ENCODE measurements around the gene C10orf71. TPM values are rescaled to one million over a fixed set of nuclear protein-coding genes. Genes with fewer than 3 reads are reported as not detected.

The C10orf71 gene
- total RNA-seq, 2 donors from 2014 or later: not detected

GRCh38 chr10:49374740-49375139 is 75.8 kb downstream of the C10orf71 start:
- Mint-ChIP-seq H3K27ac (no peak overlapping the region), H3K4me3 (no peak overlapping the region), H3K27me3 (peaks cover 0 to 2% of the 10 kb centered on the region in 2 donors), H3K36me3 (no peaks in the 10 kb centered on the region), H3K9me3 (no peaks in the 10 kb centered on the region), H3K4me1 (ENCODE audit: low read depth in 2 of 2) (no peaks in the 10 kb centered on the region)
- ATAC-seq: no peak
- no peak for DNase-seq (ENCODE audit: low spot score)

- Mint-ChIP-seq H3K36me3 (no peaks in the 10 kb centered on the region), H3K27me3 (no peaks in the 10 kb centered on the region), H3K4me3 (no peak overlapping the region), H3K4me1 (ENCODE audit: low read depth in 2 of 2) (no peaks in the 10 kb centered on the region), H3K9me3 (no peaks in the 10 kb centered on the region), H3K27ac (no peak overlapping the region)
- DNase-seq (ENCODE audit: low spot score) (no peak), ATAC-seq (no peak)
Observed at GRCh38 chr10:49375611-49376010, 76.6 kb downstream of the C10orf71 start.

Other genes with a start within 250 kb of the C10orf71 start
- under 1 TPM; 0.25 to 0.38 TPM for gene VSTM4, start 183.6 kb upstream of the C10orf71 start, total RNA-seq
- gene FAM170B, start 165.1 kb upstream of the C10orf71 start, total RNA-seq: under 1 TPM in 1 of 2 donors, not detected in 1; 0.31 TPM
- gene TMEM273, start 110.8 kb upstream of the C10orf71 start, total RNA-seq: 10 to 100 TPM; 13.2 to 86.0 TPM
- gene DRGX, start 96.9 kb downstream of the C10orf71 start, total RNA-seq: not detected
- 10 to 100 TPM; 22.5 to 27.8 TPM for gene ERCC6, start 240.0 kb downstream of the C10orf71 start, total RNA-seq